Hematopoietic multipotent progenitor cell treated with erythropoietin and hydrocortisone succinate and interleukin-3 and kit ligand, for 15 days (in vitro differentiated cells): ENCODE measurements around the gene TMEM255B.

Experiments used
- DNase-seq: peaks from one replicate; pipeline ENCODE4 v3.0.0-alpha.2; 2015; ENCODE audit warnings: low spot score

TMEM255B gene

DNA sequence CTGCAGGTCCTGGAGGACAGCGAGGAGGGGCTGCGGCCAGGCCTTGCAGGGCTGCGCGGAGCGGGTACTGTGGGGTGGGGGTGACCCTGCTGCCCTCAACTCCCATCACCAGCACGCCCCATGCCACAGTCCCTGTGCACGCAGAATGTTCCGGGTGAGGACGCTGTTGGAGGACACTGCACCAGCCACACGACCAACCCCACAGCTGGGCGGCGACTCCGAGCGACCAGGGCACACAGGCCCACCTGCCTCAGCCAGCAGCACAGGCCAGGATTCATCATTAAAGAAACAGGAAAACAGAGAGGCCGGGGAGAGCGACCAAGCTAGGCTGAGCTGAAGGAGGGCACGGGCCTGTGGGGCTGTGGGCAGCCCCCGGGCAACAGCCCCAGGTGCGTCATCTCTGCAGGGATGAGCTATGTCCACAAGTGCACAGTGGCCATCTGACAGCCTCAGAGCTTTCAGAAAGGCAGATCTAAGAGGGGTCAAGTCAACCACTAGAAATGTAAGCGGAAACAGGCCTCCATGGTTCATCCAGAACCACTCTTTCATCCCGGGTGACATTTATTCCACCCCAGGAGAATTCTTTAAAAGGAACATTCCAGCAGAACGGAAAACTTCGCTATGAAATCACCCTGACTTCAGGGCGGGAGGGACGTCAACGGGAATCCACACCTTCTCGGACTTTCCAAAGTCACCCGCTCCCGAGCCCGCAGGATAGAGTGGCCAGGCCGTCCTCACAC is 103.3 kb downstream of the TMEM255B start:
- DNase-seq, result no peak

DNA sequence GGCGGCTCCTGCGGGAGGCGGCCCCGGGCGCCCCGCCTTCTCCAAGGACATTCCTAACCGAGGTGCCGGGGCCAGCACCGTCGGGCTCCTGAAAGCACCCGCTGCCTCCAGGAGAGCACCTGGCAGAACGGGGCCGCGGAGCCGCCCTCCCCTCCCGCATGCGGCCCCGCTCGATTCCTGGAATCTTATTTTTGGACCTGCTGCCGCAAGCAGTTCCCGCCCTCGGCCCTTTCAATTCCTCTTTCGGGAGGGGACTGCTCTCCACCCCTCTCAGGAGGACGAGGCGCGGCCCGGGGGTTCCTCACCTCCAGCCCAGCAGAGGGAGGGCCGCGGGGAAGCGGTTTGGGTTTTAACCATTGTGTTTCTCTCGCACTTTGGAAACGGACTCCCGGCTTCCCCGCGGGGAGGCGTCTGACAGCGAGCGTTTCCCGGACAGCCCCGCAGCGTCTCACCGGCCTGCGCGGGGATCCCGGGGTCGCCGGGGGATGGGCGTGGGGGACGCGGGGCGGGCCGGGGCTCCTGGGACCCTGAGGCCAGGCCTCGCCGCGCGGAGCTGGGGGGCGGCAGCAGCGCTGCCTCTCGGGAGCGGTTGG is 104.0 kb downstream of the TMEM255B start:
- DNase-seq, result no peak

DNA sequence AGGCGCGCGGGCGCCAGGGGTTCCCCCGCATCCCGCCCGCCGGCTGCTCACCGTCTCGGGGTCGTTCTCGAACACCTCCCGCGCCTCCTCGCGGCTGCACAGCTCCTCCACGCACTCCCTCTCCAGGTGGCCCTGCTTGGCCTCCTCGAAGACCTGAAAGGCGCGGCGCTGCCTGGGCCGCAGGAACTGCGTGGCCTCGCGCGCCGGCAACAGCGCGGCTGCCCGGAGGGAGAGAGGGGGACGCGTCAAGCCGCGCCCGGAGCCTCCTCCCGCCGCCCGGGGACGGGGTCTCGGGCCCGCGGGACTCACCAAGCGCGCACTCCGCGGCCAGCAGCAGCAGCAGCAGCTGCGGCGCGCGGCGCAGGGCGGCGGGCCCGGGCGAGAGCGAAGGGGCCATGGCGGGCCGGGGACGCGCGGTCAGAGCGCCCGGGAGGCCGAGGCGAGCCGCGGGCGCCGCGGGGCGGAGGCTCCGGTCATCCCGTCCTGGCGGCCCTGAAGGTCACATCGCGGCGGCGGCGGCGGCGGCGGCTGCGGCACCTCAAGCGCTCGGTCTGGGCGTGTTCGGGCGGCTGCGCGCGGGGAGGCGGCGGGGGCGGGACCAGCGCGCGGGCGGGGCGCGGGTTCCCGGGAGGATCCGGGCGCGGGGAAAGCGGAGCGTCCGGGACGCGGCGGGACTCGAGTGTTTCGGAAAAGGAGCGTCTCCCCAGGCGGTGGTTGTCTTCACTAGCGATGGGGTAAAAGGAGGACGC is 104.7 kb downstream of the TMEM255B start, which contains the start of gene GAS6:
Gene GAS6, minus strand, starts transcription at position 553 of the 749 bp plus-strand sequence. Its CDS starts 156 bp downstream, at position 397.
- no peak for DNase-seq

DNA sequence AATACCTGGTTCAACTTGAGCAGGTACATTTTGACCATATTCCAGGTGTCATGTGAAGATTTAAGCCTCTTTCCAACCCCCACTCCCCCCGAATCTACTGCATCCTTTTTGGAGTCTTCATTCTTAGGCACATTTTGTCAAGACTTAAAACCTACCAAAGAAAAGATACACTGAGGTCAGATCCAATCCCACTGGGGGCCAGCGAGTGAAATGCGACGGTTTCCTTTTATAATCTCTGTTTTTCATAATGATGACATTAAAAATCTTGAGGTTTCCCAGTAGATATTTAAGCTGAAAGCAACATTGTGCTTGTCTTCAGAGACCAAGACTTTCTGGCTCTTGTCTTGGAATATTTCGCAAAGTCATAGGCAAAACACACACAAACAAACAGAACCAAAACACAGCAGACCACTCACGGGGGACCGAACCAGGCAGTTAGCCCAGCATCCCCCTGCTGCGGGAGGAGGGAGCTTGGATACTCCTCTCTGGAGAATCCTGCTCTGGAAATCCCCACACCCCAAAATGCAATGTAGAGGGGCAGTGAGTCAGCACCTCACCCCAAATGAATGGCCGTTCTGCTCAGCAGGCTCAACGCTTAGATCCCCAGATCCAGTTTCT is 105.4 kb downstream of the TMEM255B start:
- DNase-seq, result no peak

DNA sequence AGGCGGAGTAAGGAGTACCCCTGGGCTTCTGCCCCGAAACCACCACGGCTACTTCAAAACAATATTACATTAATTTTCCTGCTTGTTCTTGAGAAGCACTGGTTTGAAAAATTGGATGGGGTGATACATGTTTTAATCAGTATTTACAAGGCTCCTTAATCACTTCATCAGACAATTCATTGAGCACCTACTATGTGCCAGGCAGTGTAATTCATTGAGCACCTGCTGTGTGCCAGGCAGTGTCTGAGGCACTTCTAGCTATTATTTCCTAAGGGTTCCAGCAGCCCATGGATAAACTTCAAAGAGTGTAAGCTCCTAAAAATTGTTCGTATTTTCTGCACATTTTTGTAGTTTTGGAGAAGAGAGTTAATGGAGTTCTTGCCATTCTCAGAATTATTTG is 106.4 kb downstream of the TMEM255B start:
- DNase-seq, result no peak
